HG03457 (cell line): ENCODE data around the gene PLAAT4.
"Not testable (repeated sequence)": the region's sequence is repeated elsewhere in the genome, so short reads cannot be mapped to it uniquely, and the experiment has no call there.

Source experiments
- ATAC-seq: cut with Tn5 transposase; IDR thresholded peaks from one replicate; pipeline ENCODE4 v1.9.1; 2021; ENCODE audit warnings: moderate number of reproducible peaks; ENCODE audit not compliant: unreplicated experiment

Gene PLAAT4

DNA sequence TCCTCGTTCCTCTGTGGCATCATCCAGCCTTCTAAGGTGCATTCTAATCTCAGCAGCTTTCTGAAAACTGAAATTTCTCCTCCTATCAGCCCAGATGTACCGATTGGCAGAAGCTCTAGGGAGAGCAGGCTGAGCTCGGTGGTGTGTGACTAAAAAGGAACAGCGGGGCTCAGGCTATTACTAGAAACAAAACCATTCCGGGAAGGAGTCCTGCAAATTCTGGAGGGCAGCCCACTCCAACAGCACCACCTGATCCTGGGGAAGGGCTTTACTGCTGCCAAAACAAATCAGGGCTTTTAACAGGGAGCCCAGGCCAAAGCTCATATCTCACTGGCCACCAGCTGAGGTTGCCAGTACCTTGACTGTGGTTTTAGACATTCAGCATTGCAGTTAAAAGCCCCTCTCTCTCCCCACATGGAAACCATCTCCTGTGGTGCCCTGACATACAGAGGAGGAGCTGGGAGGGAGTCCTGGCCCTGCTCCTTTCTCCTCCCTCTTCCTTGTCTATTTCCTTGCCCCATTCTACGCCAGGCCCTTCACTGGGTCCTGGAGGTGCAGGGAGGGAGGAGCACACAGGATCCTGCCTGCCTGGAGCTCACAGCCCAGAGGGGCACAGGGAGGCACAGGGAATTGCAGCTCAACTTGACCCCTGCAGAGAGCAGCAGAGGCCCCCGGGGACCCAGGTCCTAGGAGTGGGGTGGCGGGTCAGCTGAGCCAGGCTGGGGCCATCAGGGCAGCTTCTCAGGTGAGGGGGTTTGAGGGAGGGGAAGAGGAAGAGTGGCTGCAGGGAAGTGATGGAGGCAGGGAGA is 889 bp downstream of the PLAAT4 start:
- no peak for ATAC-seq

DNA sequence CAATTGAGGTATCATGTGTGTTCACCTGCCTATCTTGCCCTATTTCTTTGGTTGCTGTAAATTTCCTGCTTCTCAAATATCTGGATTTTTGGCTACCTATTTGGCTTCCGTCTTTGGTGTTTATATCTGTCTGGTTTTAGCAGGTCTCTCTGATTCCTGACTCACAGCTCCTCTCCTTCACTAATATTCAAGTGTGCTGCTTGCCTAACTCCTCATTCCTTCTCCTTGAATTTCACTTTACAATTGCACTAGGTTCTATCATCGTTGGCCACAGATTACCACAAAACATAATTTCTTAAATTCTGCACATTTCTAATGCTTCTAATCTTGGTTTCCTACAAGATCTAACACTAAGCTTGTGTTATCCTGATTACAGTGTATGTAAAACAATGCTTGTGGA is 5.9 kb downstream of the PLAAT4 start:
- ATAC-seq, result not testable (repeated sequence)

DNA sequence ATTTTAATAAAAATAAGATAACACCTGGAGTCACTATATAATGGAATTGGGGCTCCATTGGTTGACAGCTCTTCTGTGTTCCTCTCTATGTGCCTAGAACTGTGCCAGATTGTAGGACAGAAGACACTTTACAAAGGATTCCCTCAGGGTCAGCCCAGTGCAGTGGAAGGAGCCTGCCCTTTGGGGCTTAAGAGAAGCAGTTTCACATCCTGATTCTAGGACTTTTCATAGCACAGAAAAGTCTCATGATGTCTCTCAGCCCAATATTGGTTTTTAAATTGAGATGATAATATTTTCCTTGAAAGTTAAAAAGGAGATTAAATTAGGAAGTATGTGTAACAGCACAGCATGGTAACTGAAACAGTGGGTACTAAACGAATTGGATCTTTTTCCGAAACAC is 7.1 kb downstream of the PLAAT4 start:
- no peak for ATAC-seq

DNA sequence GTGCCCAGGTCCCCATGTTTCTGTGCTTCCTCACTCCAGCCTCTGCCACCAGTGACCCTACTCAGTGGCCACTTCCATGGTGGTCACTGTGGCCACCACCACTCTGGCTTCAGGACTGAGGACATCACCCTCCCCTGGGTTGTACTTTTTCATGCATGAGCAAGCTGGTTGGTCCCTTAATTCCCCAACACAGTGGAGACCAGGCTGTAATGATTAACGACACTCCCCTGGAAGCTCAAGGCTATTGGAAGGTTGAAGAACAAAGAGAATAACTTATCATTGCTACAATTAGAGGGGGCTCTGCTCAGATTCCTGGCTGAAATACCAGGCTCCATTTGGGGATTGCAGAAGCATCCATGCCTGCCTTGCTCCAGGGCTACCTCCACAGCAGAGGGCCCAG is 10.5 kb downstream of the PLAAT4 start:
- ATAC-seq, result no peak

DNA sequence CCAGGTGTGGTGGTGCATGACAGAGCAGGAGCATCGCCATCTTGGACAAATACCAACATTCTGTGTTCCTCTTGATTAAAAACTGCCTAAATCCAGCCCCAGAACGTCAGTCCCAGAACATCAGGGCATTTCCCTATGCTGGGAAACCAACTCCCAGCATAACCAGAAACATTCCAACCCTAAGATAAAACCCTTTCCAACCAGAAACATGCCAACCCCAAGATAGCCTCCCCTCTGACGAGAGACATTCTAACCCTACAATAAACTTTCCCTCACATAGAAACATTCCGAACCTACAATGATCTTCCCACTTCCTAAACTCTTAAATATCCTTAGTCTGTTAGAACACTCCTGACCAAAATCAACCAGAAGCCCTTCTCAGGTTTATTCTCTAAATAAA is 11.6 kb downstream of the PLAAT4 start:
- no peak for ATAC-seq

DNA sequence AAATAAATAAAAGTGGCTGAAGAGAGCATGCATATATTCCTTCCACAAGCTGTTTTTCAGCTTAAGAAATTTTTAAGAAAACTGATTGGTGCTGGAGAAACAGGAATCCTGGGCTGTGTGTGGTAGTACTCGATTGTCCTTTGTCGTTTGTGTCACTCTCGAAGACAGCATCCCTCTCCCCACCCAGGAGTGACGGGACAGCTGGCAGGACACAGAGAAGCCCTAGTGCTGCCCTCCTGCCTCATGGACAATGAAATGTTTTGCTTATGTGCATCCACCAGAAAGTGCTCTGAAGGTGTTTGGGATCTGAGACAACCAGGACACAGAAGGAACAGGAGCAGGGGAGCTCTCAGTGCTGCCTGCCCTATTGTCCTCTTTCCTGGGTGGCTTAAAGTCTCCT is 12.8 kb downstream of the PLAAT4 start:
- no peak for ATAC-seq

DNA sequence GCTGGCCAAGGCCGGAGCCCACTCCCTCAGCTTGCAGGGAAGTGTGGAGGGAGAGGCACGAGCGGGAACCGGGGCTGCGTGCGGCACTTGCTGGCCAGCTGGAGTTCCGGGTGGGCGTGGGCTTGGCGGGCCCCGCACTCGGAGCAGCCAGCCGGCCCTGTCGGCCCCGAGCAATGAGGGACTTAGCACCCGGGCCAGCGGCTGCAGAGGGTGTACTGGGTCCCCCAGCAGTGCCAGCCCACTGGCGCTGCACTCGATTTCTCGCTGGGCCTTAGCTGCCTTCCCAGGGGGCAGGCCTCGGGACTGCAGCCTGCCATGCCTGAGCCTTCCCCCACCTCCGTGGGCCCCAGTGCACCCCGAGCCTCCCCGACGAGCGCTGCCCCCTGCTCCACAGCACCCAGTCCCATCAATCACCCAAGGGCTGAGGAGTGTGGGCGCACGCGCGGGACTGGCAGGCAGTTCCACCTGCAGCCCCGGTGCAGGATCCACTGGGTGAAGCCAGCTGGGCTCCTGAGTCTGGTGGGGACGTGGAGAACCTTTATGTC is 13.6 kb downstream of the PLAAT4 start:
- not testable (repeated sequence) for ATAC-seq

DNA sequence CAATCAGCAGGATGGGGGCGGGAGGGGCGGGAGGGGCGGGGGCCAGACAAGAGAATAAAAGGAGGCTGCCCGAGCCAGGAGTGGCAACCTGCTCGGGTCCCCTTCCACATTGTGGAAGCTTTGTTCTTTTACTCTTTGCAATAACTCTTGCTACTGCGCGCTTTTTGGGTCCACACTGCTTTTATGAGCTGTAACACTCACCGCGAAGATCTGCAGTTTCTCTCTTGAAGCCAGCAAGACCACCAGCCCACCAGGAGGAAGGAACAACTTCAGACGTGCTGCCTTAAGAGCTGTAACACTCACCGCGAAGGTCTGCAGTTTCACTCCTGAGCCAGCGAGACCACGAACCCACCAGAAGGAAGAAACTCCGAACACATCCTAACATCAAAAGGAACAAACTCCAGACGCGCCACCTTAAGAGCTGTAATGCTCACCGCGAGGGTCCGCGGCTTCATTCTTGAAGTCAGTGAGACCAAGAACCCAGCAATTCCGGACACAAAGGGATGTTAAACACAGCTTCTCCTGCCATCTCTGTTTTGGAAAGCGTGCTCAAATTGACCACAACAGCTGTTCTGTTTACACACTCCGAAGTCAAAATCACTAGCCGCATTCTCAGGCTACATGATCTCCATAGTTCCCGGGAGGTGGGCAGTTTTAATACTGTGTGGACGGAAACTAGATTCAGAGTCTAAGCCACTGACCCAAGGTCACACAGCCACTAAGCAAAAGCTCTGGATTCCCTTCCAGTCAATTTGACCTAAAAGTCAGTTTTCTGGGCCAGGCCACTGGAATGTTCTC is 14.7 kb downstream of the PLAAT4 start:
- no peak for ATAC-seq

DNA sequence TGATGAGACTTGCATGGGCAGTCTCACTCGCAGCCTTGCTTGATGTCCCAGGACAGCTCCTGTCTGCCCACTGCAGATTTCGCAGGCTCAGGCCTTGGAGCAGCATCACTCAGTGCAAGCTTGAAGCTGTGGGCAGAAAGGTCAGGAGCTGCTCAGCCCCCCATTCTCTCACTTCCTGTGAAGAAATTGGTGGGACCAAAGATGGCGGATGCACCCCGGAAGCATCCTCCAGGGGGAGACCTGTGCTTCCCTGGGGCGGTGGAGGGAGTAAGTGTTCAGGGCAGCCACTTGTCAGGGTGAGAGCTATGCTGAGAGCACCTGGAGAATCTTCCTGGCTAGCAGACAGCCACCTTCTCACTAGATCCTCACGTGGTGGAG is 15.3 kb downstream of the PLAAT4 start:
- no peak for ATAC-seq

DNA sequence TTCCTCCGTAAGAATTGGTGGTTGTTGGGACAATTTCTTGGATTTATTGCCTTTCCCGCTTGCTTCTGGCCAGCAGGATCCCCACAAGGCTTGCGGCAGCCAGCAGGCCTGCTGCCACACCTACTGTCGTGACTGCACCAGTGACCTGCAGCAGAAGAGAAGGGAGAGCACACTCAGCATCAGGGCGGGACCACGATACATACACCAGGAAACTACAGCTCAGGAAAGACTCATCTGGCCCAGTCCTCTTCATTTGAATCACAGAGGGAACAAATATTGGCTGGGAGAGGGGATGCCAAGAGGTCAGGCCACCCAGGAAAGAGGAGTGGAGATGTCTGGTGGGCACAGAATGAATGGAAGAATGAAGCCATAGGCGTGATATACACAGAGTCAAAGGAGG is 16.3 kb downstream of the PLAAT4 start:
- ATAC-seq, result no peak

DNA sequence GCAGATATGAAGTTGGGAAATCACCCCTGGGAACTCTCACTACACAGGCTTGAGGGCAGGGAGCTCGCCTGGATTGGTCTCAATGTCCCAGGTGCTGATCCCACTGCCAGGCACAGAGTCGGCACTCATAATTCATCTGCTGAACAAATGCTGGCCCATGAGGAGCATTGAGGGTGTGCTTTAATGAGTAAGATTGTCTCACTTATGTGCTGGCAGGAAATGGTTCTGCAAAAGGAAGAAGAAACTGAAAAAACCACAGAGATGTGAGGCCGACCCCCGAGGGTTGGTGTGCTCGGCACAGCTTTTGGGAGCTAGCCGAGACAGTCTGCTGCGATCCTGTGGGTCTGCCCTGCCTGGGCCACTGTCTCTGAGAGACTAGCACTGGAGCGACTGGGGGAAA is 17.2 kb downstream of the PLAAT4 start:
- no peak for ATAC-seq

DNA sequence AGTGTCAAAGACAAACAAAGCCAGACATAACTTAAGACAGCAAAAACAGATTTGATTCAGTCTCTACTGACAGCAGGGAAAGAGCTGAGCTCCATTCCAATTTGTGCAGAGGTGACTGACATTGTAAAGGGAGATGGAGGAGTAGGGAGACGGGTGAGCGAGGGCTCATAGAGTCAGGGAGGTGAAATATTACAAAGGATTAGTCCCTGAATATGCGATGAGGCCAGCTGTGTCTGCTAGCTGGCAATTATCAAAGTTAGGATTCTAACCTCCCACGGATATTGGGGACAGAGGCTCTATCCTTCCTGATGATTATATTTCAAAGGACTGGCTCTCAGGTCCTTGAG is 18.2 kb downstream of the PLAAT4 start:
- ATAC-seq, result no peak

DNA sequence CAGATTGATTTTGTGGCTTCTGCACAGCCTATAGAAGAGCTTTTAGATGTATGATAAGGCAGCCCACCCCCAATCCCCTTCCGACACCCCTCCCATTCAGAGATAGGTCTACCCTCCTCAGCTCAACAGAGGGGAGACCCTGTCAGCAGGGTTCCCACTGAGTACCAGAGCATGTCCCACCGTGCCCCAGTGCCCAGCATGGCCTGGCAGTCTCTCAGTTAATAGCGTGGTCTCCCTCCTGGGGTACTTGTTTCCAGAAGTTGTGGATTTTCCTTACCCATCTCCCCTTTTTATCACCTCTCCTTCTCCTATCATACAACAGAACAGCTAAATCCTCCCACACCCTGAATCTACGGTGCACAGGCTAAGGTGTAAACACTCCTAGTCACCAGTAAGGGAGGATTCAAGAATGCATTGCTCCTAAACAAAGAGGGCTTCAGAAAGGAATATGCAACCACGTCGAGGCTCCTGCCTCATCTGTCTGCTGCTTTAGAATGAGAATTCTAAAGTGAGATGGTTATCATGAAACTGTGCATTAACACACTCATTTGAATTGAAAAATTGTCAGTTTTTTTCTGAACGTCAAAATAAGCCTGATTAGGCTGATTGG is 19.9 kb downstream of the PLAAT4 start:
- ATAC-seq, result no peak

DNA sequence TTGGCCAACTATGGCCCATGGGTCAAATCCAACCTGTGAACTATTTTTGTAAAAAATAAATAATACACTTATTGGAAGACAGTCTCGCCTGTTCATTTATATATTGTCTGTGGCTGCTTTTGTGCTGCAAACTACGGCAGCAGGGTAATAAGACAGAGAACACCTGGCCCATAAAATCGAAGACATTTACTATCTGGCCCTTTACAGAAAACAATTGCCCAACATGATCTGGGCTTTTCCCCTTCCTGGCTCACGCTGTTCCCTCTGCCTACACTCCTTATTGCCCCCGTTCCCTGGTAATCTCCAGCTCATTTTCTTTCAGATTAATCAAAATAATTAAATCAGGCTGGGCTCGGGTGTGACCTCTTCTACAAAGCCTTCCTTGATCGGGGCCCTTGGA is 21.0 kb downstream of the PLAAT4 start:
- no peak for ATAC-seq

DNA sequence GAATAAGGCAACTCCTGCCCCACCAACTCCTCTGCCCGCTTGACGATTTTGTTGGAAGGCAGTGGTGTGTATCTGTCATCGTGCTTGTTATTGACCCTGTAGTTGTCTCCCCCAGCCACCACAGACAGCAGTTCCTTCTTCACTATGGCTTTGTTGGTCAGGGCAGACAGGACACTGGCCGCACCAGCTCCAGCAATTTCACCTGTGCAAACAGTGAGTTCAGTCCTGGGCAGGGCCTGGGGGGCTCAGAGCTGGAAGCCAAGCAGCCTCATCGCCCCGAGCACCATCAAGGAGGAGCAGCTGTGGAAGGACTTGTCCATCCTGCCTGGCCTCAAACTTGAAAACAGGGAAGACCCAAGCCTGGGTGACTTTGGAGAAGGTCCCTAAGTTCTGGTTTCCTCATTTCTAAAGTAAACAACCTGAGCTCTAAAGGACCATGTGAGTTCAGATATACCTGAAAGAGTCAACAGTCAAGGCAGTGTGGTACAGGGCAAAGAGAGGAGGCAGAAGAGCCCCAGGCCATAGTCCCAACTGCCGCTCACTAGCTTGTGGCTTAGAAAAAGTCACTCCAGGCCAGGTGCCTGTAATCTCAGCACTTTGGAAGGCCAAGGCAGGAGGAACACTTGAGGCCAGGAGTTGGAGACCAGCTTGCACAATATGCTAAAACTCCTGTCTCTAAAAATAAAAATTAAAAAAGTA is 22.0 kb downstream of the PLAAT4 start:
- no peak for ATAC-seq

DNA sequence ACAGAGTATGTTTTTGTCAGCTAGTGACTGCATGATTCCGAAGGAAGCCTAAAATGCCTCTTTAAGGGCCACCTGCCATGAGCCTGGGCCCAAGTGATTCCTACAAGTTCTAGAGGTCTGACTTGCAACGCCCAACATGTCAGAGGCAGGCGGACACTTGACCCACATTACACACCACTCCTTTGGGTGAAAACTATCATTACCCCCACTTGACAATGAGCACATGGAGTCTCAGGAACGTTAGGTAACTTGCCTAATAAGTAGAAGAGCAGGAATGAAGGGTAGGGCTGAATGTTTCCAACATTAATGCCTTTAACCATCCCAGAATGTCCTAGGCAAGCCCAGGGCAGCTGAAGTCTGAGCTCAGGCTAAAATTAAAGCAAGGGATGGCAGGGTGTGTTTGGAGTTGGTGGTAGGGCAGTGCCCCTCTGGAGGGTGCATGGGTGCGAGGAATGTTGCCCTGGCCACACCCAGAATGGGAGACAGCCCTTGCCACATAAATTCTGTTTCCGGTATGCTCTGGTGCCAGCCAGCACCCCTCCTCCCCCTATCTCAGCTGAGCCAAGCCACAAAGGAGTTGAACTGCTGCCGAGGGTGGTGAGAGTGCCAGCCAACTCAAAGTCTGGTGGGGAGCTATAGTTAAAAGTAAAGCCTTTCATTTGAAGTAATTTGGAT is 24.0 kb downstream of the PLAAT4 start:
- ATAC-seq, result no peak

DNA sequence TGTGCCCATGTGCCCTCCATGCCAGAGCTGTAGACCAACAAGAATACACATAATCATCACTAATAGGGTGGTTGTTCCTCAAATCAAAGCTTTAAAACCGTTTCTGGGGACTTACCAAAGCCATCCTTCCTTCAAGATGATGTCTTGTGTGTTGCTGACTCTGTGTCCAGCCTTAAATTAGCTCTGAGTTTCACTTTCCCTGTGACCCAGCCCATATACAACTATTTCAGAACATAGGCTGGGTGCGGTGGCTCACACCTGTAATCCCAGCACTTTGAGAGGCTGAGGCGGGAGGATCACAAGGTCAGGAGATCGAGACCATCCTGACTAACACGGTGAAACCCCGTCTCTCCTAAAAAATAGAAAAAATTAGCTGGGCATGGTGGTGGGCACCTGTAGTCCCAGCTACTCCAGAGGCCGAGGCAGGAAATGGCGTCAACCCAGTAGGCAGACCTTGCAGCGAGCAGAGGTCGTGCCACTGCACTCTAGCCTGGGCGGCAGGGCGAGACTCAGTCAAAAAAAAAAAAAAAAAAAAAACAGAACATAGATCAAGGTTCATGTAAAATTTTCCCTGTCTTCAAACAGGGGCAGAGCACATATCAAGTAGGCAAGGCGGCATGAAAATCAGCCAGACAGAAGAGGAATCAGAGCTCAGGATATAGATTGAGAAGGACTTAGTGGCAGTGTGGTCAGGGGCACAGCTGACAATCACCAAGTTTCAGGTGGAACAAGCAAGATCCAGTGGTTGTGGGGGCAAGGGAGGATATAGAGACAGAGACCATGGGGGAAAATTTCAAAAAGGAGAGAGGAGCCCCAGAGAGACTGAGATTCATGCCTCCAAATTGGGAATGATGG is 26.8 kb downstream of the PLAAT4 start, which contains the start of gene PLAAT2:
PLAAT2 (minus strand) TSS at position 179 of the 855 bp plus-strand sequence; CDS start at position 124, 55 bp downstream.
- no peak for ATAC-seq

DNA sequence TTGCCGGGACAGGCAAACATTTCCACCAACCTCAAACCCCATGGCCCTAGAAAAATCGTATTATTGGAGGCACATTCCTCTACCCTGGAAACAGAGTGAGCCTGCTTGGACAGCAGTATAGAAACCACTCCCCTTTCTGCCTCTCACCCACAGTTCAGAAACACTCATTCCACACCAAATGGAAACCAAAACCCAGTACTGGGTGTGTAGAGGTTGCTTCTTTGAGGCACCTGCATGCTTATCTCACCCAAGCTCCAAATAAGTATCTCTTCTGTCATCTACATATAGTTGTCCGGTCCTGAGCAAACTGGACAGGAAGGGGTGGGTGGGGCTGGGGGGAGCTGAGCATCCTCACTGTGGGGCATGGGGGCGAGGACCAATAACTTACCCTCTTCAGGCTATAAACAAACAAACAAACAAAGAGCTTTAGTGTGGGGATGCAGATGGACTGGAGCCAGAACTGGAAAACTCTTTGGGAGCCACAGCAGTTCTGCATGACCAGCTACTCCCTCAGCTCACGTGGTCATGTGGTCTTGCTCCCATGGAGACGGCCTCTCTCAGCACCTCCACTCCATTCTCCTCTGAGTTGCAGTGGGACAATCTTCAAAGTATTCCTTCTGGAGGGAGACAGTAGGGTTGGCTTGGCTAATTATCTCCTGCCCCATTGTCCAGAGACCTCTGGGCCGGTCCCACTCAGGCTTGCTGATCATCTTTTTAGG is 27.6 kb downstream of the PLAAT4 start:
- ATAC-seq, result peak; percentile 38

DNA sequence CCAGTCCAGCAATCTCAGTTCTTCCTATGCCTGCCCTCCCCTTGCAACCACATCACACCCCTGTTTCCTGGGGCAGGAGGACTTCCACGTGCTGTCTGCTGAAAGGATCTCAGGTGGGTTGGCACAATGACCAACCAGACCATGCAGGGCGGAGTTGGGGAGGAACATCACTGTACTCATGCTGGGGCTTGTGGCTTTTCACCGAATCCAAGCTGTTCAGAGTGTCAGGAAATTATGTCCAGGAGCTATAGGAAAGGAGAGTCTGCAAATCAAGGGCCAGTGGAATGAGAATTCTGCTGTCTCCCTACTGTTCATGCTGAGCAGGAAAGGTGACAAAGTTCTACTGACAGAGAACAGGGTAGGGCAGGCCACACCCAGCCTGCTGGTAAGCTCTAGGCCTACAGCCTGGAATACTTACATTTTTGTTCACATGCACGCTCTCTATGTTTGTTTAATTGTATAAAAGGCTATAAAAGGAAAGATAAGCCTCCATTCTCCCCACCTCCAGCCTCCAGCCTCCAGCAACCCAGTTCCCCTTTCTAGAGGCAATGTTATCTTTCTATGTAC is 28.3 kb downstream of the PLAAT4 start:
- no peak for ATAC-seq
